Posterior cingulate gyrus (tissue), 11 donors: ENCODE data around the gene COL23A1.
"Not testable (repeated sequence)": the region's sequence is repeated elsewhere in the genome, so short reads cannot be mapped to it uniquely, and the experiment has no call there.

ENCODE experiments used
- DNase-seq, 10 donors: peaks; one replicate each; pipeline versions ENCODE4 v3.0.0 to v3.0.0-alpha.2; 2020 to 2021; ENCODE audit warnings: mixed read lengths in 3 of 10
- intact Hi-C: fragments of 100-400 bp; cut with DNase I; formaldehyde crosslinking; loops from one replicate; pipeline ENCODE4 v1.15.1; 2023

Gene COL23A1

DNA sequence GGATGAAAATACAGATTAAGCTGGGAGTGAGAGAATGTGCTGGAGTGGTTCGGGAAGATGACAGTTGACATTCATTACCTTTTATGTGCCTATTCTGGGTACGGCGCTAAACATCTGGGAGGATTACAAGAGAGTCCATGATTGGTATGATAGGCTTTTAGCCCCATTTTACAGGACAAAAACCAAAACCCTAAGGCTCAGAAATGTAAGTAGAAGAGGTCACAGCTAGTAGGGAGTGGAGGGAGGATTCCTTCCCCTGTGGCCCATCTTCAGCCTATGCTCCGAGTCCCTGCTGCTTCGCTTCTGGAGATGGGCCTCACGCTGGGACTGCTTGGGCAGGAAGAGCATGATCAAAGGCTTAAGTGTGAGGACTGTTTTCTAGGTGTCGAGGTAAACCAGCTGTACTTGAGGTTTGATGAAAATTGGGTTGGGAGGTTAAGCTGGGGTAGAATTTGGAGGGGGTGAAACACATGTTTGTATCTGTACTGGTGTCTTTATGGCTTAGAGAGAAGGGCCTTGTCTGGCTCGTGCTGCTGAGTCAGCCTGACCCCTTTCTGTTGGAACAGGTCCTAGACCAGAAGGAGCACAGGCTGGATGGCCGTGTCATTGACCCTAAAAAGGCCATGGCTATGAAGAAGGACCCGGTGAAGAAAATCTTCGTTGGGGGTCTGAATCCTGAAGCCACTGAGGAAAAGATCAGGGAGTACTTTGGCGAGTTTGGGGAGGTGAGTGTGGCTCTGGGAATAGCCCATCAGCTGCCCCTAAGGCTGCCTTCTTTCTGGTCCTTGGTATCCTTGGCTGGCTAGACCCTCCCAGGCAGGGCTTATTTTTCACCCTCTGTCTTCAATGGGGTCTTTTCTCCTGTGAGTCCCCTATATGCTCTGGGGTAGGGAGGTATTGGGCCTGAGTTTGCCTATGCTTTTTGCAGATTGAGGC, 383.8 kb downstream of the COL23A1 start:
- peak in 2 of 10 donors; percentile 13 to 57 for DNase-seq
- intact Hi-C loops: no loop called here

DNA sequence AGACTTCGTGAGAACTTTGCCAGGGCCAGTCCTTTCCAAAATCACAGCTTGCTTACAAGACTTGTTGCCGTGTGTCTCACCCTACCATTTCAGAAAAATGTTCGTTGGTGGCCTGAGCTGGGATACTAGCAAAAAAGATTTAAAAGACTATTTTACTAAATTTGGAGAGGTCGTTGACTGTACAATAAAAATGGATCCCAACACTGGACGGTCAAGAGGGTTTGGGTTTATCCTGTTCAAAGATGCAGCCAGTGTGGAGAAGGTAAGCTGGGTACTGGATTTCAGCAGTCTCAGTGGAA, 384.5 kb downstream of the COL23A1 start:
- intact Hi-C loops: no loop called here
- DNase-seq: no peak

DNA sequence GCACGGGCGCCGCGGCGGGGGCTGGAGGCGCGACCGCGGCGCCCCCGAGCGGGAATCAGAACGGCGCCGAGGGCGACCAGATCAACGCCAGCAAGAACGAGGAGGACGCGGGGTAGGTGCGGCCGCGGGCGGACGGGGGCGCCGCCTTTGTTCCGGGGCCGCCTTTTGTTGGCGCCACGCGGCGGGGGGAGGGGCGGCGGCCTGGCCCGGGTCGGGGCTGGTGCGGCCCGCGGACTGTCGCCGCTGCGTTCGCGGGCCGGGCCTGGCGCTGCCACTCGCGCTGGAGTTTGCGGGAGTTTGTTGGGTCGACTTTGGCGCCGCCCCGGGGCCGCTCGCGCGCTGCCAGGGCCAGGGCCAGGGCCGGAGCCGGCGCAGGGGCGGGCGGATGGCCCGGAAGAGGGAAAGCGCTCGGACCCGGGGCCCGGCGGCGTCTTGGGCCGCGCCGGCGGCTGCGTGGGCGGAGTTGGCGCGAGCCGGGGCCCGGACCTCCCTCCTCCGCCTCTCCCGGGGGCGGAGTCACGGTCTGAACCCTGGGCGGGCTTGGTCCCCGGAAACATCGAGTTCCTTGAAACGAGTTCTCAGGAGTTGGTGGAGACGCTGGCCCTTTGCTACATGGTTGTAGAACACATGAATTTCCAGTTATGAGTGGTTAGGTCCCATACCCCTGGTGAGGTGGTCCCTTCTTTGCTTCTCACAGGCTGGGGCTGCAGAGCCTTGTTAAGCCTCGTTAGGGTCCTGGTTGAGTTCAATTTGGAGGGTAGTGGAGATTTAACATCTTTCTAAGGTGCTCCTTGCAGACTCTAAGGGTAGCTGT, 385.1 kb downstream of the COL23A1 start:
- intact Hi-C loops: no loop called here
- peak in 9 of 10 donors; percentile 32 to 91 (median 53) for DNase-seq

DNA sequence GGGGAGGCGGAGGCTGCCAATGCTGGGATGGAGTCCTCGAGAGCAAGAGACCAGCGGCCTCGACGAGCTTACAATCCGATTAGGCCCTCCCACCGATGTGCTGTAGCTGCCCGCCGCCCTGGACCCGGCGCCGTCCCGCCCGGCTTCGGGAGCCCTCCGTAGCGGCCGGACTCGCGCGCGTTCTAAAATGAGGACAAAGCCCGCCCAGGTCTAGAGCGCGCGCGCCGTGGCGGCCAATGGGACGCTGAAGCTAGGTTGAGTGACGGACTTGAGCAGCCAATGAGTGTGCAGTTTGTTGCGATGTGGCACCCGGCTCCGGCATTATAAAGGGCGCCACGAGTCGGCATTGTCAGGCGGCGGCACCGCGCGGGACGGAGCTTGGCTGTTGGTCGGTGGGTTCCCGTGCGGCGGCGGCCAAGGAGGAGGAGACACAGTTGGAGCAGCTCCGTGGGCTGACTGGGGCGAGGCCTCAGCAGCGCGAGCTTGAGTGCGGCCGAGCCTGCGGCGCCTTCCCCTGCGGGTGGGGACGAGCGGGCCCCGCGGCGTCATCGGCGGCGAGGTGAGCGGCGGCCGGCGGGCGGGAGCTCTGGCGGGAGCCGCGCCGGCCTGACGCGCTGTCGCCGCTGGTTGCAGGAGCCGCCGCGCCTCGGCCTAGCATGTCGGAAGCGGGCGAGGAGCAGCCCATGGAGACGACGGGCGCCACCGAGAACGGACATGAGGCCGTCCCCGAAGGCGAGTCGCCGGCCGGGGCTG, 385.8 kb downstream of the COL23A1 start, which contains the start of gene HNRNPAB:
Gene HNRNPAB (plus strand): TSS at position 352 of the 753 bp plus-strand sequence. CDS start 305 bp downstream, at position 657.
- intact Hi-C loops: no loop called here
- peak; percentile 94 to 99 (median 96) for DNase-seq

DNA sequence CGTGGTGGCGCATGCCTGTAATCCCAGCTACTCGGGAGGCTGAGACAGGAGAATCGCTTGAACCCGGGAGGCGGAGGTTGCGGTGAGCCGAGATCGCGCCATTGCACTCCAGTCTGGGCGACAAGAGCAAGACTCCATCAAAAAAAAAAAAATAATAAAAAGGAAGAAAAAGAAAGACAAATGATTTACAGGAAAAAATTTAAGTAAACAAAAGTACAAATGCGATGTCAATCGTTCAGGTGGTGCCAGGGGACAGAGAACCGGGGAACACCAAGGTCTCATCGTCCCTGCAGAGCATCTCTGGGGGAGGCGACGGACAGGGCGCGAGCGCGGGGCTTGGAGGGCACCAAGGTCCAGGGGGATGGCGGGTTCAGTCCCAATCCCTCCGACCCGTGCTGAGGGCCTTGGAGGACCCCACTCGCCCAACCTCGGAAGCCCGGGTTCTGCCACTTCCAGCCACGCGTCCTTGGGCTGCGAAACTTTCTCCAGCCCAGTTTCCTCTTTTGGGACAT, 386.5 kb downstream of the COL23A1 start:
- DNase-seq: no peak
- intact Hi-C loops: no loop called here

DNA sequence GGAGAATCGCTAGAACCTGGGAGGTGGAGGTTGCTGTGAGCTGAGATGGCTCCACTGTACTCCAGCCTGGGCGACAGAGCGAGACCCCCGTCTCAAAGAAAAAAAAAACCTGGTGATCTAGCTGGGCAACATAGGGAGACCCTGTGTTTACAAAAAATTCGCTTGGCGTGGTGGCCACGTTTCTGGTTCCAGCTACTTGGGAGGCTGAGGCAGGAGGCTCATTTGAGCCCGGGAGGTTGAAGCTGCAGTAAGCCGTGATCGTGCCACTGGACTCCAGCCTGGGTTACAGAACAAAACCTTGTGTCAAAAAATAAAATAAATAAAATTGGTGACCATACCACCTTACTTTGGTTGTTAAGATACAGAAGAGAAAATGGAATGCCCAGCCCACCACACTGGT, 387.7 kb downstream of the COL23A1 start:
- intact Hi-C loops: no loop called here
- peak in 1 of 10 donors; percentile 13 for DNase-seq

DNA sequence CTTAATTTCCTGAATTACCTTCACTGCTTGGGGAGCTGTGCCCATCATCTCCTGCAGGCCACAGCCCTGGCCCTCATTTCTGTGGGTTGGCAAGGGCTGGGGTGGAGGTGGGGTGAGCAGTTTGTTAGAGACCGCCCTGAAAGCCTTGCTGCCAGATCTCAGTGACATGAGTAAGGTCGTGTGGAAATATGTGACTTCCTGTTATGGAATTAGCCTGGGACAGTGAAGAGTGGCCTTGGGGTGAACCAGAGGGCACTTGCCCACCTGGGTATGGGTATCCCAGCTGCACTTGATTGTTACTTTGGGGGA, 388.3 kb downstream of the COL23A1 start:
- intact Hi-C loops: no loop called here
- DNase-seq: no peak

DNA sequence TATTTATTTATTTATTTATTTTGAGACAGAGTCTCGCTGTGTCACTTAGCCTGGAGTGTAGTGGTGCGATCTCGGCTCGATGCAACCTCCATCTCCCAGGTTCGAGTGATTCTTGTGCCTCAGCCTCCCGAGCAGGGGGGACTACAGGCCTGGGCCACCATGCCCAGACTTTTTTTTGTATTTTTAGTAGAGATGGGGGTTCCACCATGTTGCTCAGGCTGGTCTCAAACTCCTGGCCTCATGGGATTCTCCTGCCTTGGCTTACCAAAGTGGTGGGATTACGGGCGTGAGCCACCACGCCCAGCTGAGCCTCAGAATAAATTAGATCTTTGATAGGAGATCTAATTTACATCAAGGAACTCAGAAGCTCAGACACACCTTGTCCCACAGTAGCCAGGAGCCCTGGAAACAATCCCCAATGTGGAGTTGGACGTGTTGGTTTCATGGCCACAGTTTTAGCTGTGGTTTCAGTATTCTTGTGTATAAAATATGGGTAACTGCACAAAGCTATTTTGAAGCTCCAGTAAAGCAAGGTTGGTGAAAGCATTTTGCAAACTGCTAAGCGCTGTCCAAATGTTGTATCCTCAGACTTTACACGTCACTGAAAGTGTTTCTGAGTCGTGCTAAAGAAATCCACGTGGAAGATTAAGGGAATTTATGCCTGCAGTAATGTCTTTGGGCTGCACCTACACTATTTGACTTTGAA, 388.8 kb downstream of the COL23A1 start:
- intact Hi-C loops: no loop called here
- DNase-seq: no peak

DNA sequence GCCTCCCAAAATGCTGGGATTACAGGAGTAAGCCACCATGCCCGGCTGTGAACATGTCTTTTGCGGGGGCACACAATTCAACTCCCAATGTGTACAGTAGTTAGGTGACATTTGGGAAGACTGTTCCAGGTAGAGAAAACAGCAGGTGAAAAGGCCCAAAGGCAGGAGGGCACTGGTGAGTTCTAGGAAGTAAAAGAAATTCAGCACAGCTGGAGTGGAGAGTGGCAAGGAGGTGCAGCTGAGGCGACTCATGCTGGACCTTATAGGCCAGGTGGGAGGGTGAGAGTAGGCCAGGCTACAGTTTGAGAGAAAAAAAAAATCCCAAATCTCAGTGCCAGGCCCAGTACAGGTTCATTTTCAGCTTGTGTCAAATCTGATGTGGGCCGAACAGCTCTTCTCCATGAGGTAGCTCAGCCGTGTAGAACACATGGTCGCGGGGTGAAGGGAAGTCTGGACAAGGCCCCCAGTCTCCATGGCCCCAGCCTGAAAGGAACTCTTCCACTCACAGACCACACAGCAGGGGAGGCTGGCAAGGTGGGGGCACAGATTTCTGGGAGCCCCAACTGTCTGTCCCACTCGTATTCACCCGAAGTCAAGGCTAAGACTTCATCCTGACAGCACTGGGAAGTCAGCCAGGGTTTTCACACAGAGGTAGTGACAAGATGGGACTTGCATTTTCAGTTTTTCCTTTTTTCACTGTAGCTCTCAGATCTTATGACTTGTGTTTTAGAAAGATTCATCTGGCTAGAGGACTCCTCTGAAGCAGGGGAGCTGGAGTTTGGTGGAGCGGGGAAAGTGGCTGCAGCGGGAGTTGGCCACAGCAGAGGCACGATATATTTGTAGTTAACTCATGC, 390.4 kb downstream of the COL23A1 start:
- intact Hi-C loops: no loop called here
- peak in 1 of 10 donors; percentile 74 for DNase-seq

DNA sequence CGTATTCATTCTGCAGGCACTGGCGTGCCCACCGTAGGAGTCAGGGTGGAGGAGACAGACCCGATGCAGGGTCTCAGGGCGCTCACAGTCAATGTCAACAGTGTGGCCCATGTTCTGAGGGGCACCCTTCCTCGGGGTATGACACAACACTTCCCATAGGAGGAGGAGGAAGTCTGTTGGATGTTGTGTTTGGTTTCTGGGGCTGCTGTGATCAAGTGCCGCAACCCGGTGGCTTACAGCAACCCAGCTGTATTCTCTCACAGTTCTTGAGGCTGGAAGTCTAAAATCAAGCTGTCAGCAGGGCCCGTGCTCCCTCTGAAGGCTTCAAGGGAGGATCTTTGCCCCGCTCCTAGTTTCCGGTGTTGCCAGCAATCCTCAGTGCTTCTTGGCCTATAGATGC, 391.5 kb downstream of the COL23A1 start:
- peak in 1 of 10 donors; percentile 49 for DNase-seq
- intact Hi-C loops: no loop called here

DNA sequence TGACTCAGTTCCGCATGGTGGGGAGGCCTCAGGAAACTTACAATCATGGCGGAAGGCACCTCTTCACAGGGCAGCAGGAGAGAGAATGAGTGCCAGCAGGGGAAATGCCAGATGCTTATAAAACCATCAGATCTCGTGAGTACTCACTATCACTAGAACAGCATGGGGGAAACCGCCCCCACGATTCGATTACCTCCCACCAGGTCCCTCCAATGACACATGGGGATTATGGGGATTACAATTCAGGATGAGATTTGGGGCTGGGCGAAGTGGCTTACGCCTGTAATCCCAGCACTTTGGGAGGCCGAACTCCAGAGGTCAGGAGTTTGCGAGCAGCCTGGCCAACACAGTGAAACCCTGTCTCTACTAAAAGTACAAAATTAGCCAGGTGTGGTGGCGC, 392.0 kb downstream of the COL23A1 start:
- DNase-seq, intact Hi-C loops: not testable (repeated sequence)

DNA sequence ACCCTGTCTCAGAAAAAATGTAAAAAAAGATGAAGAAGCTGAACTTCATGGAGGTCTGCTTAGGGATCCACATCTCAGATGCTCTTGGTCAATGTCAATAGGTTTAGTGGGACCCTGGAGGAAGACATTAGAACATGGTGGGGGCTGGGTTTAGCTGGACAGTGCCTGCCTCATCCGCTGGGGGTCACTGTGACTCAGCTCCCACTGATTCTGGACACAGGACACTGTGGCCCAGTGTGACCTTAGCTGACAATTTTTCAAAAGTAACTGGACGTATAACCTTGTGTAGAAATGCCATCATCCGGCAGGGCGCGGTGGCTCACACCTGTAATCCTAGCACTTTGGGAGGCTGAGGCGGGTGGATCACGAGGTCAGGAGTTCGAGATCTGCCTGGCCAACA, 393.2 kb downstream of the COL23A1 start:
- intact Hi-C loops: no loop called here
- DNase-seq: peak in 2 of 10 donors; percentile 3 to 55

DNA sequence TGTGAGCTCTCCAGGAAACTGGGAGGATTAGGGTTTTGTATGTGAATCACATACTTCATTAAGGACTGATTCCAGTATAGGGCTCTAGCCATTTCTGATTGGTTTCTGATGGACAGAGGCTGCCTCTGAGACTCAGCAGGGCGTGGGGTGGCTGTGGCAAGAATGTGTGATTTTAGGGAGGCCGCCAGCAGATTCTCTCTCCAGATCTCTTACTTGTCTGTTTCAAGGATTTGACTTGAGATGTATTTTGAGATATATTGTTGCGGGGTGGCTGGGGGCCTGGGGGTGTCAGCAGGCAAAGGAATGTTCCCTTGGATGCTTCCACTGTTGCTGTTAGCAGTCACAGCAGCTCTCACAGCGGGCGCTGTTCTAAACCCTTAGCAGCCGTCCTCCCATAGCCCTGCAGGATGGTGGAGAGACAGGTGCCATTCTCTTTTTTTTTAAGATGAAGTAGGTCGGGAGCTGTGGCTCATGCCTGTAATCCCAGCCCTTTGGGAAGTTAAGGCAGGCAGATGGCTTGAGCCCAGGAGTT, 393.8 kb downstream of the COL23A1 start:
- DNase-seq: peak in 1 of 10 donors; percentile 16
- intact Hi-C loops: no loop called here

DNA sequence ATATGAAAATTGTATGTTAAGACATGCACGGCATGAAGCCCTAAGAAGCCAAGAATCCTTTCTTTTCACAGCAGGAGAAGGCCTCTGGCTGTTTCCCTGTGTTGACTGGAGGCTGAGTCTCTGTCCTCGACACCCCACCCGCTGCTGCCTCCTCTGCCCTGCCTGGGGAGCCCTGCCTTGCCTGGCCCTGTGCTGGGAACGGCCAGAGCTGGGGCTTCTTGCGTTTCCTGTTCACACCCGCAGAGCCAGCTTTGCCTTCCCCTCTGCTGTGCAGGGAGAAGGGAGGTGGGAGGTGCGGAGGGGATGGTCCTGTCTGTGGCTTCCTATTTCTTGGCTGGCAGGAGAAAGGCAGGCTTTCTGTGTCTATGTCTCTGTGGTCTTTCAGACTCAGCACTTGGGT, 396.2 kb downstream of the COL23A1 start:
- intact Hi-C loops: no loop called here
- DNase-seq: peak in 1 of 10 donors; percentile 64

DNA sequence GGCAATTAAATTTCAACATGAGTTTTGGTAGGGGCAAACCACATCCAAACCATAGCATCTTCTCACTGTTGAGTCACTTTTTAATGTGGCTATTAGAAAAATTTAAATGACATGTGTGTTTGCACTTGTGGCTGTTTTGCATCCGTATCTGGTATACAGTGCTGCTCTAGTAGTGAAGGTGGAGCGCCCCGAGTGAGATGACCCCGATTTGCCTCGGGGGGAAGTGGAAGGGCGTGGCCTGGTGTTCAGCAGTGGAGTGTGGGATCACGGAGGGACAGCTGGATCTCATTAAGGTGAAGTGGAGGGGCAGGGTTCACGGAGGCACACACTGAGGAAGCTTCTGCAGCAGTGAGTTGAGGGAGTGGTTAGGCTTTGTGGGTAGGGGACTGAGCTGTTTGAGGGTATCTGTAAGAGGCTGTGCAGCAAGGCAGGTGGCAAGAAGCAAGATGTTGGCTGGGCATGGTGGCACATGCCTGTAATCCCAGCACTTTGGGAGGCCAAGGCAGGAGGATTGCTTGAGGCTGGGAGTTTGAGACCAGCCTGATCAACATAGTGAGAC, 396.9 kb downstream of the COL23A1 start:
- intact Hi-C loops: no loop called here

DNA sequence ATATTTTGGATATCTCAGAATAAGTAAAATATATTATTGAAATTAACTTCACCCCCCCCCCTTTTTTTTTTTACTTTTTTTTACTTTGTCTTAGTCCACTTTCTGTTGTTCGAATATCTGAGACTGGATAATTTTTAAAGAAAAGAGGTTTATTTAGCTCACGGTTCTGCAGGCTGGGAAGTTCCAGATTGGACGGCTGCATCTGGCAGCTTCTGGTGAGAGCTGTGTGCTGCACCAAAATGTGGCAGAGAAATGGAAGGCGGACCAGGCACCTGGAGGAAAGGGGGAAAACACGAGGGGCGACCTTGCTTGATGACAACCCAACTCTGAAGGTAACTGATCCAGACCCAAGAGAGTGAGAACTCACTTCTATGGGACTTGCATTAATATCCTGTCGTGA, 397.4 kb downstream of the COL23A1 start:
- intact Hi-C loops: no loop called here

More for the DNA sequence above, 396.9 kb downstream of the COL23A1 start:
- no peak for DNase-seq

DNA sequence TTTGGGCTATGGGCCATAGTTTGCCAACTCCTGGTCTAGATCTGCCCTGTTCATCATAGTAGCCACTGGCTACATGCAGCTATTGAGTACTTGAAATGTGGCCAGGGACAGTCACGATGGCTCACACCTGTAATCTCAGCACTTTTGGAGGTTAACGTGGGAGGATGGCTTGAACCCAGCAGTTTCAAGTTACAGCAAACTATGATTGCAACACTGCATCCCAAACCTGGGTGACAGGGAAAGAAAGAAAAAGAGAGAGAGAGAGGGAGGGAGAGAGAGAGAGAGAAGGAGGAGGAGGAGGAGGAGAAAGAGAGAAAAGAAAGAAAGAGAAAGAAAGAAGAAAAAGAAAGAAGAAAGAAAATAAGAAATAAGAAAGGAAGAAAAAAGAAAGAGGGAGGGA, 397.9 kb downstream of the COL23A1 start:
- intact Hi-C loops: no loop called here
- DNase-seq: no peak

More for the DNA sequence above, 397.4 kb downstream of the COL23A1 start:
- no peak for DNase-seq

DNA sequence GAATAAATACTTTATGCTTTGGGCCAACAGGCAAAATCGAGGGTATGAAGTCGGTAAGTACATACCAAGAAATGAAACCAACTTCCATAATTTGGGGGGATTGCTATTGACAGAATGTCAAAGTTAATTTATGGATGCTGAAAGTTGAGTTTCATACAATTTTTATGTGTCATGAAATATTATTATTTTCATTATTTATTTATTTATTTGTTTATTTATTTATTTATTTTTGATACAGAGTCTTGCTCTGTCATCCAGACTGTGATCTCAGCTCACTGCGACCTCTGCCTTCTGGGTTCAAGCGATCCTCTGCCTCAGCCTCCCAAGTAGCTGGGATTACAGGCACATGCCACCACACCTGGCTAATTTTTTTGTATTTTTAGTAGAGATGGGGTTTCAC, 398.5 kb downstream of the COL23A1 start:
- intact Hi-C loops: no loop called here
- DNase-seq: no peak

DNA sequence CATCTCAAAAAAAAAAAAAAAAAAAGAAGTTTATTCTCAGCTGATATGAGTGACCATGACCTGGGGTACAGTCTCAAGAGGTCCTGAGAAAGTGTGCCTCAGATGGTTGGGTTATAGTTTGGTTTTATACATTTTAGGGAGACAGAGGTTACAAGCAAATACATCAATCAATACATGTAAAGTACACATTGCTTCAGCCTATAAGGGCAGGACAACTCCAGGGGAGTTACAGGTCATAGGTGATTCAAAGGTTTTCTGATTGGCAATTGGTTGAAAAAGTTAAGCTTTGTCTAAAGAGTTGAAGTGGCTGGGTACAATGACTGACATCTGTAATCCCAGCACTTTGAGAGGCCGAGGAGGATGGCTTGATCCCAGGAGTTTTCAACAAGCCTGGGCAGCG, 400.8 kb downstream of the COL23A1 start:
- no peak for DNase-seq
- intact Hi-C loops: no loop called here
